Nephron (organoid): ENCODE measurements around the gene TNFRSF8.

Experiments used
- H3K27ac Mint-ChIP-seq, 3 experiments: 2 replicates each; pipeline ENCODE4 v1.8.0; 2020; ENCODE audit warnings: mixed read lengths in 3 of 3, mild to moderate bottlenecking in 2 of 3, moderate library complexity in 1 of 3
- H3K27me3 Mint-ChIP-seq: 2 replicates; pipeline ENCODE4 v1.8.0; 2021; ENCODE audit warnings: low read depth, mild to moderate bottlenecking, moderate library complexity, mixed read lengths
- H3K36me3 Mint-ChIP-seq: 2 replicates; pipeline ENCODE4 v1.8.0; 2020; ENCODE audit warnings: low read depth, mixed read lengths
- H3K4me1 Mint-ChIP-seq: 2 replicates; pipeline ENCODE4 v1.8.0; 2020; ENCODE audit warnings: mixed read lengths
- H3K4me3 Mint-ChIP-seq, 3 experiments: 2 replicates each; pipeline ENCODE4 v1.8.0; 2020; ENCODE audit warnings: mild to moderate bottlenecking in 3 of 3, mixed read lengths in 3 of 3, moderate library complexity in 2 of 3
- H3K9me3 Mint-ChIP-seq: 2 replicates; pipeline ENCODE4 v1.8.0; 2020; ENCODE audit warnings: mixed read lengths
- TF ChIP-seq, protein P1 (sequence below), 3 experiments: fragments of 200-600 bp; sonication (generic); IDR thresholded peaks; one replicate each; pipeline ENCODE4 v1.5.0; 2021; ENCODE audit warnings: antibody characterized with exemption in 3 of 3; ENCODE audit not compliant: unreplicated experiment in 3 of 3

The TNFRSF8 gene

DNA sequence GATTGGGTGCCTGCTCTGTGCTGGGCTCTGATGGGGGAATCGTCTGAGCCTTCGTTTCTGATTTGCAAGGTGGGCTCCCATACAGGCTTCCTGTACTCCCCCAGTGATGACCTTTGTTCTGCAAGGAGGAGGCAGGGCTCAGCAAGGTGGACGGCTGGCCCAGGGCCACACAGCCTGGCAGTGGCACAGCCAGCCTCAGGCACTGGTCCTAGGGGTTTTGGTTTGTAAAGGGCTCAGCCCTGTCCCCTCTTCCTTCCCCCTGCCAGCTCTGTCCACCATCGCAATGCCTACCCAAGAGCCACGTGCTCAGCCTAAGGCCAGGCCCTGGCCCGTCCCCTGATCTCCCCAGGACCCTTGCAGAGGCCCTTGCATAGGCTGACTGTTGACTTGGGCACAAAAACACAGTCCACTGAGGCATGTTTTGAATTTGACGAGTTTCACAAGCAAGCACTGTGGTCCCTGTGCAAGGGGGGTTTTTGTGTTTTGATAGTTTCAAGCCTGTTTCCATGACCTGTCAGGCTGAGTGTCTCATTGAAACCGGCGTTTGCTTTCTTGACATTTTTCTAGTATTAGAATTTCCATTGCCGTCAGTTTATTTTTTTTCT is 64.2 kb downstream of the TNFRSF8 start:
- Mint-ChIP-seq H3K27me3 (peaks cover 14% of the 10 kb centered on the region), H3K4me3 (no peak overlapping the region), H3K9me3 (no peaks in the 10 kb centered on the region), H3K4me1 (peaks cover 14% of the 10 kb centered on the region), H3K27ac (no peak overlapping the region), H3K36me3 (no peaks in the 10 kb centered on the region)
- TF ChIP-seq, protein P1, sequence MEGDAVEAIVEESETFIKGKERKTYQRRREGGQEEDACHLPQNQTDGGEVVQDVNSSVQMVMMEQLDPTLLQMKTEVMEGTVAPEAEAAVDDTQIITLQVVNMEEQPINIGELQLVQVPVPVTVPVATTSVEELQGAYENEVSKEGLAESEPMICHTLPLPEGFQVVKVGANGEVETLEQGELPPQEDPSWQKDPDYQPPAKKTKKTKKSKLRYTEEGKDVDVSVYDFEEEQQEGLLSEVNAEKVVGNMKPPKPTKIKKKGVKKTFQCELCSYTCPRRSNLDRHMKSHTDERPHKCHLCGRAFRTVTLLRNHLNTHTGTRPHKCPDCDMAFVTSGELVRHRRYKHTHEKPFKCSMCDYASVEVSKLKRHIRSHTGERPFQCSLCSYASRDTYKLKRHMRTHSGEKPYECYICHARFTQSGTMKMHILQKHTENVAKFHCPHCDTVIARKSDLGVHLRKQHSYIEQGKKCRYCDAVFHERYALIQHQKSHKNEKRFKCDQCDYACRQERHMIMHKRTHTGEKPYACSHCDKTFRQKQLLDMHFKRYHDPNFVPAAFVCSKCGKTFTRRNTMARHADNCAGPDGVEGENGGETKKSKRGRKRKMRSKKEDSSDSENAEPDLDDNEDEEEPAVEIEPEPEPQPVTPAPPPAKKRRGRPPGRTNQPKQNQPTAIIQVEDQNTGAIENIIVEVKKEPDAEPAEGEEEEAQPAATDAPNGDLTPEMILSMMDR (IDR thresholded peaks at IDR 0.05; ENCODE audit: unreplicated experiment in 3 of 3), result no peak

DNA sequence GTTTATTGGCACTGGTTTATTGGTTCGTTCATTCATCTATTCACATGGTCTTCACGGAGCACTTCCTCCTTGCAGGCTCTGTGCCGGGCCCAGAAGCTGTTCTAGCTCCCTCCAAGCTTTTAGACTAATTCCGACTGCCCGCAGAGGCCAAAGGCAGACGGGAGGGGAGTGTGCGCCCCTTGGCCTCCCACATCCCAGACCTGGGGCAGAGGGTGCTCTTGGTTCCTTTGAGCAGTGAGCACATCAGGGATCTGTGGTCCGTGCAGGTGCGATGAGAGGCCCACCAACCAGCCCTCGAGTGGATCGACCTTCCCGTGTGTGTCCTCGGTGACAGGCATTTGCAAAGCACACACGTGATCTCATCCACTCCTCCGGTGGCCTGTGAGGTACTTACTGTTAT is 65.0 kb downstream of the TNFRSF8 start:
- H3K36me3 Mint-ChIP-seq, result no peaks in the 10 kb centered on the region
- peaks cover 17% of the 10 kb centered on the region for H3K27me3 Mint-ChIP-seq

DNA sequence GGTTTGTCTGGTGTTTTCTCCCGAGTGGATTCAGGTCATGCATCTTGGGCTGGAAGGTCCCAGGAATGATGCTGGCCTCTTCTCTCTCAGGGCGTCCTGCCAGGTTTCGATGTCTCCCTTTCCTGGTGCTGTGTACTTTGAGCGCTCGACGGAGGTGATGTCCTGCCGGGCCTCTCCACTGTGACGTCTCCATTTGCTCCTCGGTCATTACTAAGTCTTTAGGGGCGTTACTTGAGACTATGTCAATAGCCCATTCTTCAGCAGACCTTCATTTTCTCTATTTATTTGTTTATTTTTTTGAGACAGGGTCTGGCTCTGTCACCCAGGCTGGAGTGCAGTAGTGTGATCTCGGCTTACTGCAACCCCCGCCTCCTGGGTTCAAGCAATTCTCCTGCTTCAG is 66.5 kb downstream of the TNFRSF8 start:
- Mint-ChIP-seq H3K27ac (no peak overlapping the region), H3K9me3 (no peaks in the 10 kb centered on the region), H3K27me3 (peaks cover 16% of the 10 kb centered on the region), H3K4me3 (no peak overlapping the region), H3K4me1 (peaks cover 14% of the 10 kb centered on the region), H3K36me3 (no peaks in the 10 kb centered on the region)
- TF ChIP-seq, protein P1 (IDR thresholded peaks at IDR 0.05; ENCODE audit: unreplicated experiment in 3 of 3), result no peak

More for the DNA sequence above, 65.0 kb downstream of the TNFRSF8 start:
- Mint-ChIP-seq H3K4me1 (peaks cover 14% of the 10 kb centered on the region), H3K27ac (no peak overlapping the region), H3K9me3 (no peaks in the 10 kb centered on the region), H3K4me3 (no peak overlapping the region)
- TF ChIP-seq, protein P1 (IDR thresholded peaks at IDR 0.05; ENCODE audit: unreplicated experiment in 3 of 3), result no peak

DNA sequence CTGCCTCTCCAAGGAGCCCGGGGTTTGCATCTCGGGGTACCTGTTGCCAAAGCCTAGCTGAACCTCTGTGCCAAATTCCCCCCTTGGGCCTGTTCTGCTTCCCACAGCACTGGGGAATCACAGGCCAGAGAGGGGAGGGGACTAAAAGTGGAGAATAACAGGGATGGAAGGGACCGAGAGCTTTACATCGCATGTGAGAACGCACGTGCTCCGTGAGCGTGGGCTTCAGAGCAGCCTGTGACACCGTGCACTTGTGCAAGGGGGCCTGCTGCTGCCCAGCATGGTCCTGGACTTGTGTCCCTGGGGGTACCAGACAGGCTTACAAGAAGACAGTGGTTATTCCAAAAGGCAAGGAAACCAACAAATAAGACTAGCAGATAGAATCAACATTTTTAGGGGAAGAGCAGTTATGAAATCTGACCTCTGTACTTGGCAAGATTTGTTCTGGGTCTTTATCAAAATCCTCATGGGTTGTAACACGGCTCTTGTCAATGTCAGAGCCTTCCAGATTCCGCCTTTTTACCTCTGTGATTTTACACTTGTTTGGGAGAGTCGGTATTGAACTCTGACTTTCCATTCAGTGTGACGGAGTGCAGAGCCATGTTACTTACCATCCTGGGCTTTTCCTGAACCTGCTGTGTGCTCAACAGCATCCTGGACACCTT is 67.5 kb downstream of the TNFRSF8 start:
- TF ChIP-seq, protein P1 (IDR thresholded peaks at IDR 0.05; ENCODE audit: unreplicated experiment in 3 of 3), result no peak
- Mint-ChIP-seq H3K36me3 (no peaks in the 10 kb centered on the region), H3K27ac (no peak overlapping the region), H3K9me3 (no peaks in the 10 kb centered on the region), H3K4me1 (peaks cover 10% of the 10 kb centered on the region), H3K27me3 (peaks cover 12% of the 10 kb centered on the region), H3K4me3 (no peak overlapping the region)

DNA sequence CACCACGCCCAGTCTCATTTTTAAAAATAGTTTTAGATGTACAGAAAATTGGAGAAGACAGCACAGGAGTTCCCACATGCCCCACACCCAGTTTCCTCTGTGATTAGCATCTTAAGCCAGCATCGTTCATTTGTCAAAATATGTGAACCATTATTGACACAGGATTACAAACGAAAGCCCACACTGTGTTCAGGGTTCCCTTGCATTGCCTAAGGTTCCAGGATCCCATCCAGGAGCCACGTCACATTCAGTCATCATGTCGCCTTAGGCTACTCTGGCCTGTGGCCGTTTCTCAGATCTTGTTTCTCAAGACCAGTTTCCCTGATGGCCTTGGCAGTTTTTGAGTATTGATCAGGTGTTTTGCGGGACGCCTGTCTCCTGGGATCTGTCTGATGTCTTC is 69.0 kb downstream of the TNFRSF8 start:
- TF ChIP-seq, protein P1 (IDR thresholded peaks at IDR 0.05; ENCODE audit: unreplicated experiment in 3 of 3), result no peak
- Mint-ChIP-seq H3K36me3 (no peaks in the 10 kb centered on the region), H3K27ac (no peak overlapping the region), H3K4me1 (peaks cover 15% of the 10 kb centered on the region), H3K9me3 (no peaks in the 10 kb centered on the region), H3K27me3 (peaks cover 5% of the 10 kb centered on the region), H3K4me3 (no peak overlapping the region)

DNA sequence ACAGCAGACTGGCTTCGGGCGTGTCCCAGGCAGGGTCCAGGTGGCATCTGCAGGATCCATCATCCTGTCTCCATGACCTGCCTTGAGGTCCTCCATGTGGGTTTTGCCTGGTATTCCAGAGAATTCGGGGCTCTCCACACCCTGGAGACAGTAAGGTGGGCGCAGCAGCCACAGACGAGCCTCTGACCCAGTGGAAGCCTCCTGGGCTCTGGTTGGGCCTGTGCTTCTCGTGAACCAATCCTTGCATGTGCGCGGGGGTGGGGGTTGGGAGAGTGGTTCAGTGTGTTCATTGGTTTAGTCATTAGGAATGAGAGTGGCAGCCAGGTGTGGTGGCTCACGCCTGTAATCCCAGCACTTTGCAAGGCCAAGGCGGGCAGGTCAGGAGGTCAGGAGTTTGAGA is 71.6 kb downstream of the TNFRSF8 start:
- Mint-ChIP-seq H3K4me3 (no peak overlapping the region), H3K4me1 (peaks cover 16% of the 10 kb centered on the region), H3K36me3 (no peaks in the 10 kb centered on the region), H3K27ac (no peak overlapping the region), H3K27me3 (peaks cover 10% of the 10 kb centered on the region), H3K9me3 (no peaks in the 10 kb centered on the region)
- TF ChIP-seq, protein P1 (IDR thresholded peaks at IDR 0.05; ENCODE audit: unreplicated experiment in 3 of 3), result no peak
